Measurements from ENCODE around the gene ARID2. TPM values are rescaled to one million over a fixed set of nuclear protein-coding genes. Genes with fewer than 3 reads are reported as not detected.

Gene ARID2, protein sequence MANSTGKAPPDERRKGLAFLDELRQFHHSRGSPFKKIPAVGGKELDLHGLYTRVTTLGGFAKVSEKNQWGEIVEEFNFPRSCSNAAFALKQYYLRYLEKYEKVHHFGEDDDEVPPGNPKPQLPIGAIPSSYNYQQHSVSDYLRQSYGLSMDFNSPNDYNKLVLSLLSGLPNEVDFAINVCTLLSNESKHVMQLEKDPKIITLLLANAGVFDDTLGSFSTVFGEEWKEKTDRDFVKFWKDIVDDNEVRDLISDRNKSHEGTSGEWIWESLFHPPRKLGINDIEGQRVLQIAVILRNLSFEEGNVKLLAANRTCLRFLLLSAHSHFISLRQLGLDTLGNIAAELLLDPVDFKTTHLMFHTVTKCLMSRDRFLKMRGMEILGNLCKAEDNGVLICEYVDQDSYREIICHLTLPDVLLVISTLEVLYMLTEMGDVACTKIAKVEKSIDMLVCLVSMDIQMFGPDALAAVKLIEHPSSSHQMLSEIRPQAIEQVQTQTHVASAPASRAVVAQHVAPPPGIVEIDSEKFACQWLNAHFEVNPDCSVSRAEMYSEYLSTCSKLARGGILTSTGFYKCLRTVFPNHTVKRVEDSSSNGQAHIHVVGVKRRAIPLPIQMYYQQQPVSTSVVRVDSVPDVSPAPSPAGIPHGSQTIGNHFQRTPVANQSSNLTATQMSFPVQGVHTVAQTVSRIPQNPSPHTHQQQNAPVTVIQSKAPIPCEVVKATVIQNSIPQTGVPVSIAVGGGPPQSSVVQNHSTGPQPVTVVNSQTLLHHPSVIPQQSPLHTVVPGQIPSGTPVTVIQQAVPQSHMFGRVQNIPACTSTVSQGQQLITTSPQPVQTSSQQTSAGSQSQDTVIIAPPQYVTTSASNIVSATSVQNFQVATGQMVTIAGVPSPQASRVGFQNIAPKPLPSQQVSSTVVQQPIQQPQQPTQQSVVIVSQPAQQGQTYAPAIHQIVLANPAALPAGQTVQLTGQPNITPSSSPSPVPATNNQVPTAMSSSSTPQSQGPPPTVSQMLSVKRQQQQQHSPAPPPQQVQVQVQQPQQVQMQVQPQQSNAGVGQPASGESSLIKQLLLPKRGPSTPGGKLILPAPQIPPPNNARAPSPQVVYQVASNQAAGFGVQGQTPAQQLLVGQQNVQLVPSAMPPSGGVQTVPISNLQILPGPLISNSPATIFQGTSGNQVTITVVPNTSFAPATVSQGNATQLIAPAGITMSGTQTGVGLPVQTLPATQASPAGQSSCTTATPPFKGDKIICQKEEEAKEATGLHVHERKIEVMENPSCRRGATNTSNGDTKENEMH (N-terminal part only)
- 30.1 and 30.5 TPM in 2 replicates for total RNA-seq (2014; rRNA removed; shearing (Covaris generic))
- 44.9 and 49.5 TPM in 2 replicates for total RNA-seq (2022)
- percentile 89 among the genes with signal in this experiment for Bru-seq, nascent RNA
- BruChase-seq, experiment 1, labeled RNA remaining after a 6-hour chase = percentile 77 among the genes with signal in this experiment
- BruChase-seq, experiment 2, labeled RNA remaining after a 2-hour chase = percentile 82 among the genes with signal in this experiment
- long read RNA-seq, full-length matches to known transcripts = 6 of 23 reads
- long read RNA-seq, partial matches to known transcripts = 11 of 23 reads
- long read RNA-seq, other reads (novel, unspliced or antisense) = 6 of 23 reads

GRCh38 chr12:45729233-45730083 lies at the start of gene ARID2:
TSS of gene ARID2 (plus strand) at chr12:45729706. CDS start at chr12:45729837, 131 bp downstream.
- no TSS peak for BruUV-seq (replicated peaks)
- Histone ChIP-seq H3K4me1 (ENCODE audit: insufficient read depth, low read length, poor library complexity, severe bottlenecking) (peaks cover 20% of the 10 kb centered on the region), H3K27ac (ENCODE audit: low read depth, low read length, poor library complexity, severe bottlenecking) (peak within 1 kb of the TSS; percentile 97), H3K79me2 (ENCODE audit: insufficient read depth, low read depth, low read length) (peaks cover 68% of the 10 kb centered on the region), H3K9me3 (ENCODE audit: low read length) (no peaks in the 10 kb centered on the region), H3K36me3 (ENCODE audit: insufficient read depth, low read length) (peaks cover 23% of the 10 kb centered on the region), H3K9me2 (ENCODE audit: insufficient read depth, low read length) (no peaks in the 10 kb centered on the region), H2AFZ (ENCODE audit: low read length) (peak within 1 kb of the TSS; percentile 61; the same call in 1 of the 2 replicates), H3K4me2 (ENCODE audit: low read length) (peak within 1 kb of the TSS; percentile 96), H4K20me1 (ENCODE audit: insufficient read depth, low read length) (peaks cover 11% of the 10 kb centered on the region; the same call in 1 of the 2 replicates), H3K4me3 (ENCODE audit: low read depth, low read length, poor library complexity, severe bottlenecking) (peak within 1 kb of the TSS; percentile 98)
- CTCF ChIA-PET (ENCODE audit: unreplicated experiment) = interaction anchor here (0.6 kb wide), 1 partner anchor 493 kb away, joined by 4 read pairs; no protein-coding TSS in a partner anchor
- POLR2A ChIA-PET = interaction anchor here (0.7 to 1.7 kb wide), 4 partner anchors 14 to 324 kb away, joined by 3 to 5 read pairs (median 4); no protein-coding TSS in a partner anchor
- peak; percentile 77 for DNase-seq (ENCODE audit: low spot score)
- intact Hi-C loops (cut with micrococcal nuclease; ENCODE audit: unreplicated experiment) = loop anchor here (2.0 to 10.0 kb wide), 4 partner anchors 185 to 1488 kb away; partner anchors contain the start of genes SLC38A1 and SLC38A2
- TF ChIP-seq EZH2phosphoT487 (IDR thresholded peaks at IDR 0.05; ENCODE audit: borderline replicate concordance, low read depth, low read length) = no peak
- TF ChIP-seq CTCF (conservative IDR thresholded peaks at IDR 0.05; ENCODE audit: low read length) = no peak; the same call in 1 of the 2 replicates

DNA sequence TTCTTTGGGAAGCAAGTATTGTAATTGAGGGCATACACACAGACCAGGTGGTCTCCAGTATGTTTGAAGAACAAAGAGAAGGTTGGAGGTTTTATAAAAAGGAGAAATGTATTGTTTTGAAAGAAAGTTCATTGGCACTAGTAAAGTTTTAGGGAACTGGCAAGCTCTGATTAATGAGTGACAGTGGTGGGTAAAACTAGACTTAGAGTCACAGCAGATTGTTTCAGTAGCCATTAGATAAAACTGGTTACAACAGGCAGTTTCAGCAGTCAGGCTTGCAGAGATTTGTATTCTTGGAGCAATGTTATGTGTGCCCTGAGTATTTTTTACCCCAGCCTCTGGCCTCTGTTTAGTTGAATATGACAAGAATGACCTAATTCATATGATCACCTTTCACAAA lies 49.1 kb upstream of the ARID2 start:
- Histone ChIP-seq H3K9me2 (ENCODE audit: insufficient read depth, low read length) (no peaks in the 10 kb centered on the region), H3K4me3 (ENCODE audit: low read depth, low read length, poor library complexity, severe bottlenecking) (no peak overlapping the region), H4K20me1 (ENCODE audit: insufficient read depth, low read length) (no peaks in the 10 kb centered on the region), H2AFZ (ENCODE audit: low read length) (no peak overlapping the region), H3K4me1 (ENCODE audit: insufficient read depth, low read length, poor library complexity, severe bottlenecking) (no peaks in the 10 kb centered on the region), H3K79me2 (ENCODE audit: insufficient read depth, low read depth, low read length) (no peaks in the 10 kb centered on the region), H3K27ac (ENCODE audit: low read depth, low read length, poor library complexity, severe bottlenecking) (no peak overlapping the region), H3K36me3 (ENCODE audit: insufficient read depth, low read length) (no peaks in the 10 kb centered on the region), H3K9me3 (ENCODE audit: low read length) (no peaks in the 10 kb centered on the region), H3K4me2 (ENCODE audit: low read length) (no peak overlapping the region)
- intact Hi-C loops (cut with micrococcal nuclease; ENCODE audit: unreplicated experiment) = no loop called here
- ChIA-PET CTCF (ENCODE audit: unreplicated experiment) (no interaction called here), POLR2A (interaction anchor here (0.7 to 1.8 kb wide), 2 partner anchors 11 to 133 kb away, joined by 3 to 7 read pairs; no protein-coding TSS in a partner anchor)
- no peak for TF ChIP-seq CTCF (conservative IDR thresholded peaks at IDR 0.05; ENCODE audit: low read length)
- BruUV-seq (replicated peaks) = no TSS peak
- no peak for DNase-seq (ENCODE audit: low spot score)

All from OCI-LY7 (cell line).